Peyer's patch (tissue), 4 donors: ENCODE results near the gene SOCS1. TPM values are rescaled to one million over a fixed set of nuclear protein-coding genes. Genes with fewer than 3 reads are reported as not detected.

ENCODE experiments used
- DNase-seq, 3 donors: peaks; one replicate each; pipeline ENCODE4 v3.0.0-alpha.2; 2017 to 2019
- H3K27ac ChIP-seq, 4 donors: fragments of 200-600 bp; sonication (generic); one replicate each; pipeline ENCODE4 v1.5.1; 2016 to 2019
- H3K27me3 ChIP-seq, 2 donors: fragments of 200-600 bp; sonication (generic); one replicate each; pipeline ENCODE4 v1.5.1; 2019
- H3K36me3 ChIP-seq, 3 donors: fragments of 200-600 bp; sonication (generic); one replicate each; pipeline ENCODE4 v1.5.1; 2016 to 2019
- H3K4me1 ChIP-seq, 4 donors: fragments of 200-600 bp; sonication (generic); one replicate each; pipeline ENCODE4 v1.5.1; 2016 to 2019
- H3K4me3 ChIP-seq, 4 donors: fragments of 200-600 bp; sonication (generic); 1 replicate in 3 of 4; 2 replicates in 1 of 4; pipeline ENCODE4 v1.5.1; 2016 to 2019; ENCODE audit warnings: mild to moderate bottlenecking in 1 of 4
- H3K9me3 ChIP-seq, 4 donors: fragments of 200-600 bp; sonication (generic); one replicate each; pipeline ENCODE4 v1.5.1; 2016 to 2019; ENCODE audit warnings: mild to moderate bottlenecking in 1 of 4
- POLR2A ChIP-seq, 2 donors: fragments of 450-650 bp; IDR thresholded peaks; one replicate each; pipeline ENCODE4 v1.5.1; 2017; ENCODE audit warnings: antibody characterized with exemption in 2 of 2, mild to moderate bottlenecking in 2 of 2, moderate library complexity in 2 of 2
- total RNA-seq, 4 donors: library from RNA; depleted of rRNA; stranded (reverse); fragments of >200 nt; gene quantifications; one replicate each; pipeline ENCODE4 v1.1.0, GENCODE V29; 2016
- TF ChIP-seq, protein P1 (sequence below), 6 experiments: fragments of 450-650 bp in 4 of 6; fragments of 200-600 bp in 2 of 6; sonication (generic) in 1 of 6; IDR thresholded peaks; one replicate each; pipeline ENCODE4 v1.5.1; 2017 to 2019; ENCODE audit warnings: antibody characterized with exemption in 6 of 6, mild to moderate bottlenecking in 3 of 6, moderate library complexity in 1 of 6

SOCS1 gene
- total RNA-seq, 4 donors from 2014 or later = 8.7 to 19.0 (median 15.3) TPM

GRCh38 chr16:11277607-11278337, 21.8 kb upstream of the SOCS1 start:
- Histone ChIP-seq H3K4me1 (no peaks in the 10 kb centered on the region), H3K4me3 (no peak overlapping the region), H3K27me3 (no peaks in the 10 kb centered on the region), H3K9me3 (no peaks in the 10 kb centered on the region), H3K36me3 (no peaks in the 10 kb centered on the region), H3K27ac (no peak overlapping the region)
- TF ChIP-seq POLR2A (IDR thresholded peaks at IDR 0.05) = no peak
- TF ChIP-seq, protein P1, sequence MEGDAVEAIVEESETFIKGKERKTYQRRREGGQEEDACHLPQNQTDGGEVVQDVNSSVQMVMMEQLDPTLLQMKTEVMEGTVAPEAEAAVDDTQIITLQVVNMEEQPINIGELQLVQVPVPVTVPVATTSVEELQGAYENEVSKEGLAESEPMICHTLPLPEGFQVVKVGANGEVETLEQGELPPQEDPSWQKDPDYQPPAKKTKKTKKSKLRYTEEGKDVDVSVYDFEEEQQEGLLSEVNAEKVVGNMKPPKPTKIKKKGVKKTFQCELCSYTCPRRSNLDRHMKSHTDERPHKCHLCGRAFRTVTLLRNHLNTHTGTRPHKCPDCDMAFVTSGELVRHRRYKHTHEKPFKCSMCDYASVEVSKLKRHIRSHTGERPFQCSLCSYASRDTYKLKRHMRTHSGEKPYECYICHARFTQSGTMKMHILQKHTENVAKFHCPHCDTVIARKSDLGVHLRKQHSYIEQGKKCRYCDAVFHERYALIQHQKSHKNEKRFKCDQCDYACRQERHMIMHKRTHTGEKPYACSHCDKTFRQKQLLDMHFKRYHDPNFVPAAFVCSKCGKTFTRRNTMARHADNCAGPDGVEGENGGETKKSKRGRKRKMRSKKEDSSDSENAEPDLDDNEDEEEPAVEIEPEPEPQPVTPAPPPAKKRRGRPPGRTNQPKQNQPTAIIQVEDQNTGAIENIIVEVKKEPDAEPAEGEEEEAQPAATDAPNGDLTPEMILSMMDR (IDR thresholded peaks at IDR 0.05) = no peak
- DNase-seq = no peak

GRCh38 chr16:11276896-11277593, 21.0 kb upstream of the SOCS1 start:
- no peak for DNase-seq
- no peak overlapping the region for H3K4me3 ChIP-seq
- TF ChIP-seq POLR2A (IDR thresholded peaks at IDR 0.05) = no peak
- TF ChIP-seq, protein P1 (IDR thresholded peaks at IDR 0.05) = no peak
- H3K4me1 ChIP-seq = no peaks in the 10 kb centered on the region
- H3K9me3 ChIP-seq = no peaks in the 10 kb centered on the region
- no peaks in the 10 kb centered on the region for H3K36me3 ChIP-seq
- no peaks in the 10 kb centered on the region for H3K27me3 ChIP-seq
- no peak overlapping the region for H3K27ac ChIP-seq

- no peaks in the 10 kb centered on the region for H3K9me3 ChIP-seq
- H3K4me1 ChIP-seq = no peaks in the 10 kb centered on the region
- no peaks in the 10 kb centered on the region for H3K27me3 ChIP-seq
- no peak within 1 kb of the TSS for H3K27ac ChIP-seq
- no peak within 1 kb of the TSS for H3K4me3 ChIP-seq
- DNase-seq = no peak
- no peak for TF ChIP-seq POLR2A (IDR thresholded peaks at IDR 0.05)
- TF ChIP-seq, protein P1 (IDR thresholded peaks at IDR 0.05) = no peak
- no peaks in the 10 kb centered on the region for H3K36me3 ChIP-seq
These were observed 20.3 kb upstream of the SOCS1 start, which contains the start of gene PRM2 for GRCh38 chr16:11276143-11276895. TSS of gene PRM2 (minus strand) at chr16:11276480. CDS start at chr16:11276370, 110 bp downstream.

GRCh38 chr16:11274964-11275363, 19.0 kb upstream of the SOCS1 start:
- DNase-seq = no peak
- H3K4me3 ChIP-seq = no peak overlapping the region
- TF ChIP-seq, protein P1 (IDR thresholded peaks at IDR 0.05) = no peak
- TF ChIP-seq POLR2A (IDR thresholded peaks at IDR 0.05) = no peak
- no peak overlapping the region for H3K27ac ChIP-seq
- no peaks in the 10 kb centered on the region for H3K36me3 ChIP-seq
- H3K27me3 ChIP-seq = no peaks in the 10 kb centered on the region
- no peaks in the 10 kb centered on the region for H3K9me3 ChIP-seq
- no peaks in the 10 kb centered on the region for H3K4me1 ChIP-seq

- H3K36me3 ChIP-seq = no peaks in the 10 kb centered on the region
- H3K4me1 ChIP-seq = no peaks in the 10 kb centered on the region
- no peak for TF ChIP-seq POLR2A (IDR thresholded peaks at IDR 0.05)
- TF ChIP-seq, protein P1 (IDR thresholded peaks at IDR 0.05) = no peak
- no peak for DNase-seq
- no peaks in the 10 kb centered on the region for H3K9me3 ChIP-seq
- no peak overlapping the region for H3K27ac ChIP-seq
- H3K27me3 ChIP-seq = no peaks in the 10 kb centered on the region
- no peak overlapping the region for H3K4me3 ChIP-seq
These were observed 17.8 kb upstream of the SOCS1 start for GRCh38 chr16:11273721-11274324.
